Measurements from ENCODE around the gene MTARC2.

- no peak for TF ChIP-seq CTCF (IDR thresholded peaks at IDR 0.05)
- no peak for TF ChIP-seq POLR2A (IDR thresholded peaks at IDR 0.05)
Observed at GRCh38 chr1:220711056-220711809, 36.9 kb upstream of the MTARC2 start.
